Ishikawa (cell line): ENCODE results near the gene CD2AP.

Source experiments
- CEBPB ChIP-seq: IDR thresholded peaks from 2 replicates; pipeline ENCODE4 v1.6.1; 2012
- FOXM1 ChIP-seq: IDR thresholded peaks from 2 replicates; pipeline ENCODE4 v1.6.1; 2012; ENCODE audit warnings: low read depth, borderline replicate concordance
- TCF12 ChIP-seq: IDR thresholded peaks from 2 replicates; pipeline ENCODE4 v1.6.1; 2012; ENCODE audit warnings: low read depth
- USF1 ChIP-seq: IDR thresholded peaks from 2 replicates; pipeline ENCODE4 v1.6.1; 2012
- ZBTB7A ChIP-seq: IDR thresholded peaks from 2 replicates; pipeline ENCODE4 v1.6.1; 2012; ENCODE audit warnings: low read depth

DNA sequence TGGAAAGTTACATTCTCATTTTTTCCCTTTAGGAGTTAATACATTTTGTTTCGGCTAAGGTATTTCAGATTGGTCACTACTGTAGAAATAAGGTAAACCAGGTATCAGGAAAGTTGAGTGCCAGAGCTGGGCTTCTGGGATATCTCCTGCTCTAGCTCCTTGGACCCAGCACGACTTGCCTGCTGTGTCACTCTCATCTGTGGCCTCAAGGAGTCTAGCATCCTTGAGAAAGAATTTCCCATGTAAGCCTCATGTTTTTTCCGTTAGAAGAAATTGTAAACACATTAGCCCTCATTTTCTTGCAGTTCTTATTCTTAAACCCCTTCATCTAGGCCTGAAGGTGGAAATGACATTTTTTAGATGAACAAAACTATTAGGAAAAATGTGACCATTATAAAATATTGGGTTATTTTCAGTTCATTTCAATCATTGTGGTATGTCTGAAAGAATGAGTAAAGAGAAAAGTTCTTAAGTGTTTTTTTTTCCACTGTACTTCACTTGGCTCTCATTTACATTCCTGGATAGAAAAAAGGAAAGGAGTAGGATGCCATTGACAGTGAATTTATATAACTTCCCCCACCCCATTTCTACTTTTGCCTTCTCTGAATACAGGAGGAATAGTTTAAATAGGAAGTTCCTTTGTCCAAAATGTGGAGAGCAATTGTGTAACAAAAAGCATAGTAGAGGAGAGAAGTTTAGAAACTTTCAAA is 46.7 kb downstream of the CD2AP start:
- TF ChIP-seq ZBTB7A (no peak), TCF12 (no peak), FOXM1 (no peak), CEBPB (no peak), USF1 (no peak)
